Astrocyte (in vitro differentiated cells and primary cell): Measurements from ENCODE around the gene GET4. TPM values are rescaled to one million over a fixed set of nuclear protein-coding genes. Genes with fewer than 3 reads are reported as not detected.

Experiments
- DNase-seq: peaks from one replicate; pipeline ENCODE4 v3.0.0-alpha.2; 2010; ENCODE audit warnings: low read depth
- FAIRE-seq: peaks from 2 replicates; lab custom pipeline; 2011; peaks lifted over from hg19 to GRCh38; lab: Jason Lieb, UNC
- H2AFZ ChIP-seq: 2 replicates; pipeline ENCODE4 v1.6.0; 2012; ENCODE audit warnings: low read depth, low read length, inconsistent platforms
- H3K27ac ChIP-seq: 2 replicates; pipeline ENCODE4 v1.5.1; 2011; ENCODE audit warnings: low read depth, low read length, inconsistent platforms
- H3K27me3 ChIP-seq: 2 replicates; pipeline ENCODE4 v1.6.0; 2011; ENCODE audit warnings: low read length, inconsistent platforms; ENCODE audit not compliant: insufficient read depth
- H3K36me3 ChIP-seq: 2 replicates; pipeline ENCODE4 v1.5.1; 2011; ENCODE audit warnings: low read length, inconsistent platforms; ENCODE audit not compliant: insufficient read depth
- H3K4me1 ChIP-seq: 2 replicates; pipeline ENCODE4 v1.5.1; 2011; ENCODE audit warnings: low read length, inconsistent platforms; ENCODE audit not compliant: insufficient read depth
- H3K4me2 ChIP-seq: 2 replicates; pipeline ENCODE4 v1.6.0; 2012; ENCODE audit warnings: low read length, inconsistent platforms
- H3K4me3 ChIP-seq: 2 replicates; pipeline ENCODE4 v1.5.1; 2011; ENCODE audit warnings: low read depth, mild to moderate bottlenecking, low read length, inconsistent platforms; ENCODE audit not compliant: insufficient read depth
- H3K79me2 ChIP-seq: 2 replicates; pipeline ENCODE4 v1.6.0; 2012; ENCODE audit warnings: mild to moderate bottlenecking, low read length, inconsistent platforms; ENCODE audit not compliant: insufficient read depth
- H3K9ac ChIP-seq: 2 replicates; pipeline ENCODE4 v1.6.0; 2012; ENCODE audit warnings: mild to moderate bottlenecking, low read length, inconsistent platforms
- H3K9me3 ChIP-seq: 2 replicates; pipeline ENCODE4 v1.5.1; 2012; ENCODE audit warnings: low read depth, mild to moderate bottlenecking, low read length, inconsistent platforms; ENCODE audit not compliant: insufficient read depth
- H4K20me1 ChIP-seq: 2 replicates; pipeline ENCODE4 v1.6.0; 2012; ENCODE audit warnings: low read length, inconsistent platforms; ENCODE audit not compliant: insufficient read depth
- H3K27ac Mint-ChIP-seq: one replicate; pipeline ENCODE4 v1.8.0; 2021; ENCODE audit warnings: mild to moderate bottlenecking, mixed read lengths; ENCODE audit not compliant: unreplicated experiment
- H3K27me3 Mint-ChIP-seq: one replicate; pipeline ENCODE4 v1.8.0; 2021; ENCODE audit warnings: low read depth, mixed read lengths; ENCODE audit not compliant: unreplicated experiment
- H3K36me3 Mint-ChIP-seq: one replicate; pipeline ENCODE4 v1.8.0; 2021; ENCODE audit warnings: low read depth, mixed read lengths; ENCODE audit not compliant: unreplicated experiment
- H3K4me1 Mint-ChIP-seq: one replicate; pipeline ENCODE4 v1.8.0; 2021; ENCODE audit warnings: low read depth, mixed read lengths; ENCODE audit not compliant: unreplicated experiment
- H3K4me3 Mint-ChIP-seq: one replicate; pipeline ENCODE4 v1.8.0; 2021; ENCODE audit warnings: mild to moderate bottlenecking, moderate library complexity, mixed read lengths; ENCODE audit not compliant: unreplicated experiment
- H3K9me3 Mint-ChIP-seq: one replicate; pipeline ENCODE4 v1.8.0; 2021; ENCODE audit warnings: mild to moderate bottlenecking, mixed read lengths; ENCODE audit not compliant: unreplicated experiment
- CTCF ChIP-seq: IDR thresholded peaks from 2 replicates; pipeline ENCODE4 v1.5.1; 2011; ENCODE audit warnings: low read depth, mild to moderate bottlenecking, inconsistent platforms, low read length, moderate library complexity; ENCODE audit not compliant: insufficient read depth
- EZH2 ChIP-seq: IDR thresholded peaks from 2 replicates; pipeline ENCODE4 v1.6.1; 2012; ENCODE audit warnings: mild to moderate bottlenecking, low read length, inconsistent platforms; ENCODE audit not compliant: insufficient read depth
- total RNA-seq: library from RNA; stranded (reverse); gene quantifications from 2 replicates; pipeline ENCODE4 v1.2.1, GENCODE V29; 2021

The GET4 gene
- total RNA-seq, 1 donor from 2014 or later: 43.0 TPM

- Mint-ChIP-seq H3K4me3 (no peak overlapping the region), H3K36me3 (no peaks in the 10 kb centered on the region), H3K27ac (no peak overlapping the region), H3K9me3 (no peaks in the 10 kb centered on the region), H3K4me1 (peaks cover 2% of the 10 kb centered on the region), H3K27me3 (no peaks in the 10 kb centered on the region)
- TF ChIP-seq EZH2: no peak
- no peak for TF ChIP-seq CTCF
- no peak overlapping the region for H2AFZ ChIP-seq
- no peak overlapping the region for H3K9ac ChIP-seq
- H3K4me2 ChIP-seq: no peak overlapping the region
- H3K27ac ChIP-seq: no peak overlapping the region
- no peaks in the 10 kb centered on the region for H3K36me3 ChIP-seq
- FAIRE-seq: no peak
- no peaks in the 10 kb centered on the region for H3K27me3 ChIP-seq
- H3K4me3 ChIP-seq: no peak overlapping the region
- DNase-seq: no peak
- no peaks in the 10 kb centered on the region for H3K79me2 ChIP-seq
- no peaks in the 10 kb centered on the region for H3K9me3 ChIP-seq
- H4K20me1 ChIP-seq: no peaks in the 10 kb centered on the region
- H3K4me1 ChIP-seq: peaks cover 24% of the 10 kb centered on the region
Observed at GRCh38 chr7:927031-927671, 50.8 kb downstream of the GET4 start.

- no peak for DNase-seq
- no peak overlapping the region for H3K27ac Mint-ChIP-seq
Observed at GRCh38 chr7:929311-929711, 53.0 kb downstream of the GET4 start.

More at GRCh38 chr7:929311-929711, 53.0 kb downstream of the GET4 start:
- Histone ChIP-seq H3K27ac (no peak overlapping the region), H3K9me3 (no peaks in the 10 kb centered on the region), H3K4me2 (peak overlapping the region; percentile 34), H3K4me1 (peaks cover 14% of the 10 kb centered on the region), H3K4me3 (no peak overlapping the region), H4K20me1 (no peaks in the 10 kb centered on the region), H3K27me3 (no peaks in the 10 kb centered on the region), H2AFZ (no peak overlapping the region), H3K9ac (peak overlapping the region; percentile 47), H3K36me3 (no peaks in the 10 kb centered on the region), H3K79me2 (no peaks in the 10 kb centered on the region)
- TF ChIP-seq CTCF: no peak
- TF ChIP-seq EZH2: no peak
- FAIRE-seq: no peak
- Mint-ChIP-seq H3K4me3 (no peak overlapping the region), H3K9me3 (no peaks in the 10 kb centered on the region), H3K4me1 (peaks cover 2% of the 10 kb centered on the region), H3K27me3 (no peaks in the 10 kb centered on the region), H3K36me3 (no peaks in the 10 kb centered on the region)
